NCI-H2107 treated with DMSO at 0.1 percent for 48 hours (cell line): ENCODE measurements around the gene ABHD15.
"Not testable (repeated sequence)": the region's sequence is repeated elsewhere in the genome, so short reads cannot be mapped to it uniquely, and the experiment has no call there.

Experiments used
- DNase-seq: peaks from one replicate; lab custom pipeline; 2025; ENCODE audit not compliant: unreplicated experiment; lab: John Stamatoyannopoulos, UW

ABHD15 gene

DNA sequence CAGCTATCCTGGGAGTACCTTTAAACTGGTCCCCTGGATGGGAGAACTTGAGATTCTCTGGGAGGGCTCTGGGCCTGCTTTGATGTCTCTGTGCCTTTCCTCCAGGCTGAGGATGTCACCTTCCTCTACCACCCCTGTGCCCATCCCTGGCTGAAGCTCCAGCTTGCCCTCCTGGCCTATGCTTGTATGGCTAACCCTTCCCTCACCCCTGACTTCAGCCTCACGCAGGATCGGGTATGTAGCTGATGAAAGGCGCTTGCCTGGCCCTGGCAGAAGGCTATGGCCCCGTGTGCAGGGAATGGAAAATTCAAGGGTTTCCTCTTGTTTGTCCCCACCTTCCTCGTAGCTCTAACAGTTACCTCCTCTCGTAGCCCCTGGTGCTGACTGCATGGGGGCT, 4.6 kb upstream of the ABHD15 start:
- no peak for DNase-seq

DNA sequence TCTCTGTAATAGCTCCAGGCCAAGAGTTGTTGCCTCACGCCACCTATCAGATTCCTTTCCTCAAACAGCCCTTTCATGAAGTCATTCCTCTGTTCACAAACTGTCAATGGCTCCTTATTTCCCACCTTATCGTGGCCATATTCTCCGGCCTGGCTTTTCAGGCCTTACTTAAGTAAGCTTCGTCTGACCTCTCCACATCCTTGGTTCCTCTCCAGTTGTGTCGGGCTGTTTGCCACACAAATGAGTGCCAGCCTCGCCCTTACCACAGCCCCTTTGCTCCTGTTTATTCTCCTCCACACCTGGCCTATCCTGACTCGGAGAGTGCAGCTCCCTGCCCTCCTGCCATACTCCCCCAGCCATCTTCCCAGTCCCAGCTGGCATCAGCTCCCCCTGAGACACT, 3.7 kb upstream of the ABHD15 start:
- DNase-seq = no peak

GRCh38 chr17:29569245-29569950, 2.6 kb upstream of the ABHD15 start:
- DNase-seq = no peak

DNA sequence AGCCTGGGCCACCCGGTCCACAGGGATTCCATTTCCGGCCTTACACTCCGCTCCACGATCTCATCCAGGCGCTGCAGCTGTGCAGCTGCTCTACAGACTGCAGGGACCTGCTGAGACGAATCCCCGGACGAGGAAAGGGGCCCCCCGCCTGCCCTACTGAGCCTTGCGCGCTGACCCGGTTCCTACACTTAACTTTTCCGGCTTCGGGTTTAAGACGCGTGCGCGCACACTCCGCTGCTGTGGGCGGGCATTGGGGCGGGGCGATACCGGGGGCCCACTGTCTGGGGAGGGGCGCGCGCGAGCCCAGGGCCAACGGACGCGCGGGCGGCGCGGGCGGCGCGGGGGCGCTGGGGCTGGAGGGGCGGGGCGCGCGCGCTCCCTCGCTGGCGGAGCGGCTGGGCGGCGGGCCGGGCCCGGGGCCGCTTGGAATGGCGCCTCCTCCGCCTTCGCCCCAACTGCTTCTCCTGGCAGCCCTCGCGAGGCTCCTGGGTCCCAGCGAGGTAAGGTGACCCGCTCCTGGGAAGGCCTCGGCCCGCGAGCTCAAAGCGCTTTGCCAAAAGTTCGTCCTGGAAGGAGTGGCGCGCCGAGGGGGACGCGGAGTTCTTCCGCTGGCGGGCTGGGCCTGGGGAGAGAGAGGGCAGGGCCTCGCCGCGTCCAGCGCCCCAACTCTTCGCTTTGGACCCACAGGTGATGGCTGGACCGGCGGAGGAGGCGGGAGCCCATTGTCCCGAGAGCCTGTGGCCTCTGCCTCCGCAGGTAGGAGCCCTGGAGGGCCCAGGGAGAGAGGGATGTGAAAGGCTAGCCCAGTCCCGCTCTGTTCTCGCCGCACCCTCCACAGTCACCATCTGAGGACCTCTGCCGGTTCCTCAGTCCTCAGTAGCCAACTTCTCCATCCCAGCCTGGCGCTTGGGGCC, 1.8 kb upstream of the ABHD15 start, which contains the start of gene TP53I13:
Gene TP53I13 (plus strand): TSS at position 371 of the 914 bp plus-strand sequence. CDS start 58 bp downstream, at position 429.
- DNase-seq = no peak

DNA sequence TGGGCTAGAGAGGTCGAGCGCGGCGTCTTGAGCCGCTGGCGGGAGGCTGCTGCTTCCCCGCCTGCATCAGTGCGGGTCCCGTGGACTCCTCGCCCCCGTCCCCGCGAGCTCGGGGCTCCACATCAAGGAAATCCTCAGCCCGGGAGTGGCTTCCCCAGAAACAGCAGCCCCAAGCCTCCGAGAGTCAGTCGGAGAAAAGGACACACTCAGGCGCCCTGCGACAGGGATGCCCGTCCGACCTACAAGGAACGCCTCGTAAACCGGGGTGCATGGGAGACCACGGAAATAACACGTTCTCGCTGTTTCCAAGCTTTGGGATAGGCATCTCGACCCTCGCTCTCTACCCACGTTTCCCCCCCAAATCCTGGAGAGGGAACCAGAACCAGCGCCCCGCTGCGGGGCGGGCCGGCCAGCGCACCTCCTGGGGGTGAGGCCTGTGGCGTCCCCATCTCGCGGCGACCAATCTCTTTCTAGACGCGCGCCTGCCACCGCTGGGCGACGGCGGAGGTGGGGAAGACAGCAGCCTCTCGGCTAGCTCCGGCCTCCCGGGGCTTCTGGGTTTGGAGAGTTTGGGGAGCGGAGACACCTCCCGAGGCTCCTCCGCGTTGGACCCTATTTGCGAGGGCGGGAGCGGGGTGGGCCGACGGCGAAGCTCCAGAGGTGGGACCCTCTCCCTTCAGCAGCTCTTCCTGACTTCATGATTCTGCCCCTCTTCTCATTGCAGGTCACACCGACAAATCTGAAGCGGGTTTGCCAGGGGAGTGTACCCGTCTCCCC, 905 bp upstream of the ABHD15 start:
- DNase-seq = no peak

- no peak for DNase-seq
Observed at GRCh38 chr17:29567304-29567553, 392 bp upstream of the ABHD15 start.

DNA sequence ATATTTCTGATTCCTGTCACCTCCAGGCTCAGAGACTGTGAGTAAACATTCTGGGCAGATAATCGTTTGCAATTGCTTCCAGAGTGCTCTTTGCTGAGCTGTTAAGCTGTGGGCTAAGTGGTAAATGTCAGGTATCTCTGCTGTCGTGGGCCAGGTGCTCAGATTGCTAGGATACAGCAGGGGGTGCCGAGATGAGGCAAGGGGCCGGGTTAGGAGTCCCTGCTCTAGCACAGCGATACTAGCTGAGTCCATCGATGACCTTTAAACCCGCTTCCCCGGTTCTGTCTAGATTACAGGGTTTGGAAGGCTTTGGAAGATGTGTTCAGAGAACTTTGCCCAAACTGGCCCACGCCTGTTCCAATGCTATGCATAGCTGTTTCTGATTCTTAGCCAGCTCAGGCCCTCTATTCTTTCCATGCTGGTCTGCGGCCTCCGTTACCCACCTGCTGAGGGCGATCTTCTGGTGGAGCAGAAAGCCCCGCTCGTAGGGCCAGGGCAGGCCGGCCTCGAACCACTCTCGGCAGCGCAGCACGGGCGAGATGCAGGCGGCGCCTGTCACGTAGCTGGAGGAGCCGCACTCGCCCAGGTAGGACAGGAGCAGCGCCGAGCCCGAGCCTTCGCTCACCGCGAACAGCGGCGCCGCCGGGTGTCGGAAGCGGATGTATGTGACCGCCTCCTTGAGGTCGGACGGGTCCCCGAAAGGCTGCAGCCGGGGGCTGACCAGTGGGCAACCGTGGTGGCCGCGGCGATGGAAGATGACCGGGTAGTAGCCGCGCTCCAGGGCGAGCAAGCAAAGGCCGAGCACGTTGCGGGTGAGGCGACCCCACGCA, 979 bp downstream of the ABHD15 start:
- DNase-seq = peak; percentile 68

DNA sequence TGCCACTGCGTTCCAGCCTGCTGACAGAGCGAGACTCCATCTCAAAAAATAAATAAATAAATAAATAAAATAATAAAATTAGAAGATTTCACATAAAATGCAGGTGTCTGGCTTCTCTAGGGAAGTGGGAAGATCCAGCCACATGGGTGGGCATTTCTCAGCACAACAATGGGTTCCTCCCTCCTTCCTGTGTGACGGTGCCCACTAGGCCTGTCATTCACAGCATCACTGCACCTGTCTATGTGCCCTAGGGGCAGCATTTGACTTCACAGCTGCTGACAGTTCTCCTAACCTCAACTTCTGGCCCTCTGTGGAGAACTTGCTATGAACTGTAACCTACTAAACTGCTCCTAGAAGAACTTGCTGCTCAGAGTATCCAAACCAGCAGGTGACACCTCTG, 3.0 kb downstream of the ABHD15 start:
- no peak for DNase-seq

DNA sequence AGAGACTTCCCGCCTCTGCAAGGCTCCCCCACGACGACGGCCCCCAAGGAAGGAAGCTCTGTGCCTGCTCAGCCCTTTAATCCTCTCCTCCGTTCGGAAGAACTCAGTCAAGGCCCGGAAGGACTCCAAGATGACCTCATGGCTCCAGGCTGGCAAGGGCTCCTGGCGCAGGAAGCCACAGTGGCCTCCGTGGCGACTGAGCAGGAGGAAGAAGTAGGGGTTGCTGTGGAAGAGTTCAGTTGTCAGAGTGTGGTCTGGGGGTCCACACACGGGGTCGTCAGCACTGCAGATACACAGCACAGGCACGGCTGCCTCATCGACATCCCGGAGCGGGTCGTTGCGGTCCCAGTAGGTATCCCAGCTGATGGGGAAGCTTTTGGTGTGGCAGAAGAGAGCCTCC, 4.2 kb downstream of the ABHD15 start:
- no peak for DNase-seq

GRCh38 chr17:29561554-29562517, 5.0 kb downstream of the ABHD15 start:
- no peak for DNase-seq

GRCh38 chr17:29560316-29560715, 6.5 kb downstream of the ABHD15 start:
- no peak for DNase-seq

DNA sequence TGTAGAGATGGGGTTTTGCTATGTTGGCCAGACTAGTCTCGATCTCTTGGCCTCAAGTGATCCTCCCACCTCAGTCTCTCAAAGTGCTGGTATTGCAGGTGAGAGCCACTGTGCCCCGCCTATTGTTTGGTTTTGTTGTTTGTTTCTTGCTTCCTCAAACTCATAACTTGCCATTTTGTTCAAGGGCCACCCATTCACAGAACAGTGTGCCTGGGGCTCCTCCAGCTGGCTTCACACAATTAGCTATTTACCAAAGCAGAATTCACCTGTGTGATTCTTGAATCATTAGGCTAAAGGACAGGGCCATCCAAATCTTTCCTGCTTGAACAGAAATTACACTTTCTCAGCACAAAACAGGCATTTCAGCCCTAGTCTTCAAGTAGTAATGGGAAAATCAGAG, 7.2 kb downstream of the ABHD15 start:
- DNase-seq = no peak

- DNase-seq = not testable (repeated sequence)
Observed at GRCh38 chr17:29558139-29558538, 8.7 kb downstream of the ABHD15 start.

DNA sequence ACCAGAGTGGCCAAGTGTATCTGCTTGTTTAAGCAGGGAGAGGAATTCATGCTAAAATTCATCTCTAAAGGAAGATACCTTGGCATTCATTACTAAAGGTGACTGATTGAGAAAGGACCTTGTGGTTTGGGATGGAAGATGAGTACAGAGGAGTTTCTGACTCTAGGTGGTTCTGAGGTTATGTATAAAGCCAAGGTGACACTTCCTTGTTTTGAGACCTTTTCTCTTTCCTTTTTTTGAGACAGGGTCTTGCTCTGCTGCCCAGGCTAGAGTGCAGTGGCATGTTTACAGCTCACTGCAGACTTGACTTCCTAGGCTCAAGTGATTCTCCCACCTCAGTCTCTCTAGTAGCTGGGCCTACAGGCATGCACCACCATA, 9.1 kb downstream of the ABHD15 start:
- no peak for DNase-seq

DNA sequence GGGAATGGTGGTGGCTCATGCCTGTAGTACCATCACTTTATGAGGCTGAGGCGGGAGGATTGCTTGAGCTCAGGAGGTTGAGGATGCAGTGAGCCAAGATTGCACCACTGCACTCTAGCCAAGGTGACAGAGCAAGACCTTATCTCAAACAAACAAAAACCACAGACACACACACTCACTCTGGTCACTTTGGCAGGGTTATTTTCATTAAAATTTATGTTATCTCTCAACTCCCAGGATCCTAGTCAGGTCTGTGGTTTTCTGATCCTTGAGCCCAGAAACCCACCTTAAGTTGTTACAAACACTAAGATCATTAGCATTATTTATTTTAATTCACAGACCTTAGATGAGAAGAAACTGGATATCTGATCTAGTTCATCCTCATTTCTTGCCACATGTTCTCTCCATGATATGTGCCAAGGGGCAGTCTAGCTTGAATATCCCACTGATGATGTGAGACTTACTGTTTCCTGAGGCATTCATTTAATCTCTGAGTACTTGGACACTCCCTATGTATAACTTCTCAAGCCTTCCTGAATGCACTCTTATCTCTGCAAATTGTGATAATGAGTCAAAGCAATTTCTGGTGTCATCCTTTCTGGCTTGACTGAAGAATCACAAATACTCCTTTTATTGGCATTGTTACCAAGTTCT, 9.6 kb downstream of the ABHD15 start:
- DNase-seq = no peak

- DNase-seq = no peak
Observed at GRCh38 chr17:29555840-29556239, 11.0 kb downstream of the ABHD15 start.

DNA sequence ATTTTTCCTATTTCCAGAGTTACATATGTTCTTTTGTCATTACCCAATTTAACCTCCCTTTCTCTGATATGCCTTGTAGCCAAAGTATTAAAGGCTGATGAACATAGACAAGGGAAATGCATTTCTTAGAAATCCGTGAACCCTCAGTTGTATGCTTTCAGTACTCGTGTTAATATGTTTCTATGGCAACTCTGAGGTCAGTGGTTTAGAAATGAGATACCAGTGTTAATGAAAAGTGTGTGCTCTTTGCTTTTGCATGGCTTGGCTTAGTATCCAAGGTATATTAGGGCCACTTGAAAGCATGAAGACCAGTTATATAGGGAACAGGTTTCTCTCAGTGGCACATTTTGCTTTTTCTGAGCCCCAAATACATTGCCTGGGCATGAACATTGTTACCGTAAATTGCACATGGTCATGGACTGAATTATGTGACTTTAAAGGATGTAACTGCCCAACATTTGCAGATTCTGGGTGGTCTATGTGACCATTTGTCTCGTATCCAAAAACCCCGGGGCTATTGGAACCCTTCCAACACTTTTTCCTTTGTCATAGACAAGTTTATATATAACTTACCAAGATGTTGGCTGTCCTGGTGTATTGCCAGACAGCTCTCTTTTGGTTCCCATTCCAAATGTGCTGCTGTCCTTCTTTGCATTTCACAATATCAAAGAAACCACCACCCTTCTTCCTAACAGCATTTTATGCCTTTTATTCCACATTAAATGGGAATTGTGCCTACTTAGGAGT, 17.5 kb downstream of the ABHD15 start:
- no peak for DNase-seq

GRCh38 chr17:29546830-29547229, 20.0 kb downstream of the ABHD15 start:
- DNase-seq = no peak

DNA sequence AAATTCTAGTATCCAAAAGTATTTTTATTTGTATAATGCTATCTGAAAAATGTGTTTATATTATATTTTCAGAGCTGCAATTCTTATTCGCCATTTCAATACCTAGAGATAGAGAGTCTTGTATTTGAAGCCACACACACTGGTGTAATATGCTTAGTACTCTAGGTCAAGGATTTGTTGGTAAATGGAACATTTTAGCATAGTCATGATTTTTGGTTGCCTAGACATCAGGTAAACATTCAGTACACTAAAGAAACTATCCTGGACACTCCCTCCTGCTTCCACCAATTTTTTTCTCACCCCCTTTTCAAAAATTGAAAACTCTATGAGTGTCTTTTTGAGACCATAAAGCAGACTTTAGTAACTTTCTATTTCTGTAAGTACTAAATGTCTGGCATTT, 20.8 kb downstream of the ABHD15 start:
- no peak for DNase-seq
